GM12878 (cell line): Measurements from ENCODE around the gene UBAP1.

ENCODE experiments used
- CTCF ChIP-seq, 3 experiments: IDR thresholded peaks in 2 of 3; conservative IDR thresholded peaks in 1 of 3; 2 replicates each; pipeline ENCODE4 v1.5.1; 2011; ENCODE audit warnings: low read depth in 3 of 3, low read length in 3 of 3, mild to moderate bottlenecking in 3 of 3, control low read depth in 2 of 3, moderate library complexity in 2 of 3, inconsistent platforms in 1 of 3, mixed read lengths in 1 of 3; ENCODE audit not compliant: control insufficient read depth in 2 of 3, insufficient read depth in 1 of 3; ENCODE audit errors: extremely low read depth in 1 of 3
- EZH2 ChIP-seq: IDR thresholded peaks from 2 replicates; pipeline ENCODE4 v1.6.1; 2012; ENCODE audit warnings: low read depth, mild to moderate bottlenecking, control low read depth, inconsistent platforms, low read length, borderline replicate concordance; ENCODE audit not compliant: control insufficient read depth
- IRF3 ChIP-seq: fragments of 450-650 bp; IDR thresholded peaks from 2 replicates; pipeline ENCODE4 v1.6.1; 2014; ENCODE audit warnings: mild to moderate bottlenecking
- IRF5 ChIP-seq: fragments of 450-650 bp; IDR thresholded peaks from 2 replicates; pipeline ENCODE4 v1.6.1; 2017; ENCODE audit warnings: borderline replicate concordance
- MXI1 ChIP-seq: fragments of 150-350 bp; IDR thresholded peaks from 2 replicates; pipeline ENCODE4 v1.6.1; 2011; ENCODE audit warnings: low read depth, mild to moderate bottlenecking, inconsistent platforms, low read length, improper control_type of control experiment
- MYB ChIP-seq: fragments of 150-350 bp; IDR thresholded peaks from 2 replicates; pipeline ENCODE4 v1.6.1; 2014; ENCODE audit warnings: mild to moderate bottlenecking, low read depth, low read length, borderline replicate concordance
- MYC ChIP-seq: IDR thresholded peaks from 2 replicates; pipeline ENCODE4 v1.6.1; 2011; ENCODE audit warnings: mild to moderate bottlenecking, low read length, moderate library complexity, inconsistent platforms; ENCODE audit not compliant: insufficient read depth, insufficient replicate concordance, insufficient read length, severe bottlenecking
- POLR2A ChIP-seq: IDR thresholded peaks from 2 replicates; pipeline ENCODE4 v1.6.1; 2011; ENCODE audit warnings: low read depth, mild to moderate bottlenecking, low read length
- POLR2AphosphoS5 ChIP-seq: IDR thresholded peaks from 2 replicates; pipeline ENCODE4 v1.6.1; 2011; ENCODE audit warnings: mild to moderate bottlenecking, low read length, inconsistent platforms
- SPI1 ChIP-seq: IDR thresholded peaks from 2 replicates; pipeline ENCODE4 v1.6.1; 2011; ENCODE audit warnings: low read depth, mild to moderate bottlenecking, low read length, moderate library complexity, borderline replicate concordance; ENCODE audit not compliant: insufficient read depth
- YY1 ChIP-seq: IDR thresholded peaks from 2 replicates; pipeline ENCODE4 v1.6.1; 2011; ENCODE audit warnings: low read depth, mild to moderate bottlenecking, low read length
- ZBTB11 ChIP-seq: fragments of 450-650 bp; formaldehyde crosslinking; IDR thresholded peaks from 2 replicates; pipeline ENCODE4 v1.5.0; 2022; ENCODE audit warnings: mild to moderate bottlenecking, missing genetic modification characterization
- ZNF274 ChIP-seq: IDR thresholded peaks from one replicate; pipeline ENCODE4 v1.8.0; 2011; ENCODE audit not compliant: insufficient read length, insufficient read depth

GRCh38 chr9:34171753-34172535 lies 6.9 kb upstream of the UBAP1 start:
- TF ChIP-seq SPI1, result peak; percentile 77
- TF ChIP-seq IRF3, result no peak
- TF ChIP-seq MYB, result no peak
- TF ChIP-seq CTCF (IDR thresholded peaks at IDR 0.05 in 2 of 3, conservative IDR thresholded peaks at IDR 0.05 in 1 of 3; ENCODE audit: control insufficient read depth in 2 of 3, extremely low read depth in 1 of 3, insufficient read depth in 1 of 3, low read depth in 3 of 3, low read length in 3 of 3), result no peak
- no peak for TF ChIP-seq ZNF274
- no peak for TF ChIP-seq MXI1
- no peak for TF ChIP-seq IRF5
- TF ChIP-seq EZH2, result no peak
- no peak for TF ChIP-seq POLR2AphosphoS5
- TF ChIP-seq MYC, result no peak
- TF ChIP-seq POLR2A, result no peak
- no peak for TF ChIP-seq YY1
- TF ChIP-seq ZBTB11 (CRISPR knock-in tag), result no peak
